ENCODE data around the gene POU3F3. TPM values are rescaled to one million over a fixed set of nuclear protein-coding genes. Genes with fewer than 3 reads are reported as not detected.
A peak's percentile ranks its signal among the peaks of the same experiment; 100 is the strongest.

The POU3F3 gene
- total and polyA plus RNA-seq, 8 donors, result not detected

- Histone ChIP-seq H3K36me3 (no peaks in the 10 kb centered on the region), H3K27ac (no peak overlapping the region), H3K9me3 (no peaks in the 10 kb centered on the region), H3K4me3 (peak overlapping the region in 2 of 4 donors; percentile 18), H3K27me3 (peaks cover 0 to 75% (median 33%) of the 10 kb centered on the region in 4 donors), H3K4me1 (no peaks in the 10 kb centered on the region)
- DNase-seq, result no peak
- intact Hi-C loops (cut with DNase I), result no loop called here
- no peak for ATAC-seq
- no peak for FAIRE-seq
- 9 to 14% methylated on average over 33 of the region's 33 CpGs for WGBS, 2 donors
- TF ChIP-seq, protein P1, sequence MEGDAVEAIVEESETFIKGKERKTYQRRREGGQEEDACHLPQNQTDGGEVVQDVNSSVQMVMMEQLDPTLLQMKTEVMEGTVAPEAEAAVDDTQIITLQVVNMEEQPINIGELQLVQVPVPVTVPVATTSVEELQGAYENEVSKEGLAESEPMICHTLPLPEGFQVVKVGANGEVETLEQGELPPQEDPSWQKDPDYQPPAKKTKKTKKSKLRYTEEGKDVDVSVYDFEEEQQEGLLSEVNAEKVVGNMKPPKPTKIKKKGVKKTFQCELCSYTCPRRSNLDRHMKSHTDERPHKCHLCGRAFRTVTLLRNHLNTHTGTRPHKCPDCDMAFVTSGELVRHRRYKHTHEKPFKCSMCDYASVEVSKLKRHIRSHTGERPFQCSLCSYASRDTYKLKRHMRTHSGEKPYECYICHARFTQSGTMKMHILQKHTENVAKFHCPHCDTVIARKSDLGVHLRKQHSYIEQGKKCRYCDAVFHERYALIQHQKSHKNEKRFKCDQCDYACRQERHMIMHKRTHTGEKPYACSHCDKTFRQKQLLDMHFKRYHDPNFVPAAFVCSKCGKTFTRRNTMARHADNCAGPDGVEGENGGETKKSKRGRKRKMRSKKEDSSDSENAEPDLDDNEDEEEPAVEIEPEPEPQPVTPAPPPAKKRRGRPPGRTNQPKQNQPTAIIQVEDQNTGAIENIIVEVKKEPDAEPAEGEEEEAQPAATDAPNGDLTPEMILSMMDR (IDR thresholded peaks at IDR 0.05), result no peak
Measured at GRCh38 chr2:104857262-104858005, 3.5 kb downstream of the POU3F3 start.

- ATAC-seq (no peak), DNase-seq (no peak), FAIRE-seq (no peak)
- Histone ChIP-seq H3K27ac (no peak overlapping the region), H3K9me3 (no peaks in the 10 kb centered on the region), H3K36me3 (no peaks in the 10 kb centered on the region), H3K4me3 (no peak overlapping the region), H3K4me1 (no peaks in the 10 kb centered on the region), H3K27me3 (peaks cover 0 to 79% (median 32%) of the 10 kb centered on the region in 4 donors)
- WGBS, 2 donors, result 16 to 19% methylated on average over 18 of the region's 18 CpGs
- intact Hi-C loops (cut with DNase I), result no loop called here
- TF ChIP-seq, protein P1 (IDR thresholded peaks at IDR 0.05), result no peak
Measured at GRCh38 chr2:104858006-104858978, 4.4 kb downstream of the POU3F3 start.

DNA sequence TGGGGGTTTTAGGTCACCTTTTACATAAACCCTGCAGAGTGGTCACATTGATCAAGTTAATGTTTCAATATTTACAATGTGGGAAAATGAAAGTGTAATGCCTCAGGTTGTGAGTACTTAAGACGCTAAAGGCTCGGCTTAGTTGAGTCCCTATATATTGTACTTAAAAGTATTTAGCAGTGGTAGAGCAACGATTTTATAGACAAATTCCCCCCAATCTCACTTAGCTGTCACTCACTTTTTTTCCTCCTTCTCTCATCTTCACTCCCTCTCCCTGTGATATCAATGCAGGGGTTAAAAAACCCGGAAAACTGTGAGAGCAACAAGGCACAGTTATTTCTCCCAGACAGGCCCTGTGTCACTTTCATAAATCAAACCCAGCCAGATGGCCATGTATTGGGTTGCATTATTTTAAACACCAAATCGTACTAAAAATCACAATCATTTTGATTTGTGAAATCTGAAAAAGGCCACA is 5.4 kb downstream of the POU3F3 start:
- no peaks in the 10 kb centered on the region for H3K4me1 ChIP-seq
- ATAC-seq (no peak), DNase-seq (no peak), FAIRE-seq (no peak)
- TF ChIP-seq, protein P1 (IDR thresholded peaks at IDR 0.05), result no peak
- no peaks in the 10 kb centered on the region for H3K9me3 ChIP-seq
- peaks cover 3 to 79% (median 34%) of the 10 kb centered on the region in 4 donors for H3K27me3 ChIP-seq
- H3K27ac ChIP-seq, result no peak overlapping the region
- intact Hi-C loops (cut with DNase I), result no loop called here
- H3K4me3 ChIP-seq, result no peak overlapping the region
- WGBS, 2 donors, result 21% methylated on average over 5 of the region's 5 CpGs
- H3K36me3 ChIP-seq, result no peaks in the 10 kb centered on the region

GRCh38 chr2:104859766-104860450 is 6.0 kb downstream of the POU3F3 start:
- peaks cover 3 to 81% (median 36%) of the 10 kb centered on the region in 4 donors for H3K27me3 ChIP-seq
- H3K36me3 ChIP-seq, result no peaks in the 10 kb centered on the region
- TF ChIP-seq, protein P1 (IDR thresholded peaks at IDR 0.05), result no peak
- FAIRE-seq, result no peak
- H3K9me3 ChIP-seq, result no peaks in the 10 kb centered on the region
- 73% methylated on average over 1 of the region's 1 CpG for WGBS, 2 donors
- no peak overlapping the region for H3K4me3 ChIP-seq
- H3K27ac ChIP-seq, result no peak overlapping the region
- no peak for ATAC-seq
- no peak for DNase-seq
- intact Hi-C loops (cut with DNase I), result loop anchor here in 1 of 3 donors (10.0 kb wide), 1 partner anchor 1695 kb away; no protein-coding TSS in a partner anchor
- H3K4me1 ChIP-seq, result no peaks in the 10 kb centered on the region
